HFFc6 (cell line): ENCODE measurements around the gene WDR19. TPM values are rescaled to one million over a fixed set of nuclear protein-coding genes. Genes with fewer than 3 reads are reported as not detected.
"Not testable (repeated sequence)": the region's sequence is repeated elsewhere in the genome, so short reads cannot be mapped to it uniquely, and the experiment has no call there.

Source experiments
- DNase-seq: peaks from one replicate; pipeline ENCODE4 v3.0.0-alpha.2; 2018
- H3K27ac Mint-ChIP-seq: 2 replicates; pipeline ENCODE4 v1.8.0; 2020; ENCODE audit warnings: mild to moderate bottlenecking, mixed read lengths
- H3K27me3 Mint-ChIP-seq: 2 replicates; pipeline ENCODE4 v1.8.0; 2021; ENCODE audit warnings: mild to moderate bottlenecking, moderate library complexity, mixed read lengths; ENCODE audit not compliant: insufficient read depth
- H3K36me3 Mint-ChIP-seq: 2 replicates; pipeline ENCODE4 v1.8.0; 2021; ENCODE audit warnings: low read depth, mixed read lengths
- H3K4me1 Mint-ChIP-seq: 2 replicates; pipeline ENCODE4 v1.8.0; 2020; ENCODE audit warnings: low read depth, mixed read lengths
- H3K4me3 Mint-ChIP-seq: 2 replicates; pipeline ENCODE4 v1.8.0; 2020; ENCODE audit warnings: mild to moderate bottlenecking, moderate library complexity, mixed read lengths
- H3K9me3 Mint-ChIP-seq: 2 replicates; pipeline ENCODE4 v1.8.0; 2020; ENCODE audit warnings: mild to moderate bottlenecking, mixed read lengths
- CTCF ChIP-seq: fragments of 200-600 bp; sonication (generic); IDR thresholded peaks from 2 replicates; pipeline ENCODE4 v1.5.0; 2021; ENCODE audit warnings: antibody characterized with exemption, mild to moderate bottlenecking
- total RNA-seq, 6 experiments: library from RNA; stranded (reverse); fragmentation: NEBNext Ultra II Directional; extraction: Animal tissue kit (Norgen Biotek cat#: 25700); gene quantifications; 2 replicates in 1 of 6; 3 replicates in 5 of 6; pipeline ENCODE4 v1.2.3, GENCODE V29; 2021

Gene WDR19
- total RNA-seq, 6 experiments from 2014 or later = 8.7 to 11.9 (median 10.0) TPM

GRCh38 chr4:39178706-39179105, 3.6 kb upstream of the WDR19 start:
- peaks cover 15% of the 10 kb centered on the region for H3K4me1 Mint-ChIP-seq
- no peak overlapping the region for H3K27ac Mint-ChIP-seq
- TF ChIP-seq CTCF = no peak
- no peaks in the 10 kb centered on the region for H3K9me3 Mint-ChIP-seq
- peaks cover 2% of the 10 kb centered on the region for H3K27me3 Mint-ChIP-seq
- no peak for DNase-seq
- no peak overlapping the region for H3K4me3 Mint-ChIP-seq
- H3K36me3 Mint-ChIP-seq = no peaks in the 10 kb centered on the region

- no peak for DNase-seq
- H3K36me3 Mint-ChIP-seq = no peaks in the 10 kb centered on the region
- H3K4me3 Mint-ChIP-seq = no peak overlapping the region
- H3K4me1 Mint-ChIP-seq = peaks cover 18% of the 10 kb centered on the region
- H3K27ac Mint-ChIP-seq = no peak overlapping the region
- no peaks in the 10 kb centered on the region; the same call in 1 of the 2 replicates for H3K27me3 Mint-ChIP-seq
- TF ChIP-seq CTCF = no peak
- H3K9me3 Mint-ChIP-seq = no peaks in the 10 kb centered on the region
These were observed 2.6 kb upstream of the WDR19 start for GRCh38 chr4:39179681-39180080.

- H3K4me1 Mint-ChIP-seq = peaks cover 18% of the 10 kb centered on the region
- H3K9me3 Mint-ChIP-seq, DNase-seq, H3K36me3 Mint-ChIP-seq, H3K27ac Mint-ChIP-seq, H3K4me3 Mint-ChIP-seq, H3K27me3 Mint-ChIP-seq: not testable (repeated sequence)
These were observed 1.7 kb upstream of the WDR19 start for GRCh38 chr4:39180629-39181028.

GRCh38 chr4:39181520-39181904, 817 bp upstream of the WDR19 start:
- Mint-ChIP-seq H3K4me3 (no peak overlapping the region), H3K9me3 (no peaks in the 10 kb centered on the region), H3K4me1 (peaks cover 18% of the 10 kb centered on the region), H3K27me3 (no peaks in the 10 kb centered on the region), H3K36me3 (no peaks in the 10 kb centered on the region), H3K27ac (no peak overlapping the region)
- TF ChIP-seq CTCF = no peak
- no peak for DNase-seq

- H3K36me3 Mint-ChIP-seq = peaks cover 21% of the 10 kb centered on the region
- no peak overlapping the region for H3K27ac Mint-ChIP-seq
These were observed 19.6 kb downstream of the WDR19 start for GRCh38 chr4:39201963-39202362.

GRCh38 chr4:39204543-39204942, 22.2 kb downstream of the WDR19 start:
- Mint-ChIP-seq H3K27me3 (no peaks in the 10 kb centered on the region; the same call in none of the 2 replicates), H3K4me1 (no peaks in the 10 kb centered on the region), H3K36me3 (peaks cover 26% of the 10 kb centered on the region), H3K27ac (no peak overlapping the region), H3K9me3 (peaks cover 6% of the 10 kb centered on the region; the same call in 1 of the 2 replicates), H3K4me3 (no peak overlapping the region)
- no peak for TF ChIP-seq CTCF
- no peak for DNase-seq

More at GRCh38 chr4:39201963-39202362, 19.6 kb downstream of the WDR19 start:
- DNase-seq = no peak
- Mint-ChIP-seq H3K9me3 (peaks cover 6% of the 10 kb centered on the region; the same call in 1 of the 2 replicates), H3K27me3 (no peaks in the 10 kb centered on the region; the same call in none of the 2 replicates), H3K4me3 (no peak overlapping the region), H3K4me1 (no peaks in the 10 kb centered on the region)
- no peak for TF ChIP-seq CTCF
